Hepatocyte (in vitro differentiated cells): Measurements from ENCODE around the gene ZBTB5.

ENCODE experiments used
- EZH2 ChIP-seq: fragments of 200-600 bp; sonication (generic); IDR thresholded peaks from 2 replicates; pipeline ENCODE4 v1.6.1; 2016; ENCODE audit warnings: antibody characterized with exemption, mild to moderate bottlenecking, borderline replicate concordance
- TF ChIP-seq, protein P1 (sequence below): fragments of 200-600 bp; sonication (generic); IDR thresholded peaks from 2 replicates; pipeline ENCODE4 v1.5.1; 2016; ENCODE audit warnings: antibody characterized with exemption, mild to moderate bottlenecking; ENCODE audit not compliant: poor library complexity

DNA sequence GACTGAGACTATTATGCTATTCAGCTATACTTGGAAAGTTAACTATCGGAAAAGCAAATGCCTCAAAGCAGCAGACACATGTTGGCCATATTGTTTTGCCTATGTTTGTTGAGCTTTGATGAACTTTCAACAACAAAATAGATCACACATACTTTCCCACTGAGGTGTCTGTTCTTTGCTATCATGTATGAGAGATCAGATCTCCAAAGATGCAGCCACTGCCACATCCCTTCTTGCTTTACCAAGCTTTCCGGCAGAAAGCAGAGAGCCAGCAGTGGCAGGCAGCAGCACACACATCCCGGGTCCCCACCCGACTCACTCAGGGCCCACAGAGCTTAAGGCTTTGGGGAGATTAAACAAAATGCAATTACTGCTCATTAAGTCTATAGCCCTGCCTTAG is 18.8 kb downstream of the ZBTB5 start:
- TF ChIP-seq, protein P1, sequence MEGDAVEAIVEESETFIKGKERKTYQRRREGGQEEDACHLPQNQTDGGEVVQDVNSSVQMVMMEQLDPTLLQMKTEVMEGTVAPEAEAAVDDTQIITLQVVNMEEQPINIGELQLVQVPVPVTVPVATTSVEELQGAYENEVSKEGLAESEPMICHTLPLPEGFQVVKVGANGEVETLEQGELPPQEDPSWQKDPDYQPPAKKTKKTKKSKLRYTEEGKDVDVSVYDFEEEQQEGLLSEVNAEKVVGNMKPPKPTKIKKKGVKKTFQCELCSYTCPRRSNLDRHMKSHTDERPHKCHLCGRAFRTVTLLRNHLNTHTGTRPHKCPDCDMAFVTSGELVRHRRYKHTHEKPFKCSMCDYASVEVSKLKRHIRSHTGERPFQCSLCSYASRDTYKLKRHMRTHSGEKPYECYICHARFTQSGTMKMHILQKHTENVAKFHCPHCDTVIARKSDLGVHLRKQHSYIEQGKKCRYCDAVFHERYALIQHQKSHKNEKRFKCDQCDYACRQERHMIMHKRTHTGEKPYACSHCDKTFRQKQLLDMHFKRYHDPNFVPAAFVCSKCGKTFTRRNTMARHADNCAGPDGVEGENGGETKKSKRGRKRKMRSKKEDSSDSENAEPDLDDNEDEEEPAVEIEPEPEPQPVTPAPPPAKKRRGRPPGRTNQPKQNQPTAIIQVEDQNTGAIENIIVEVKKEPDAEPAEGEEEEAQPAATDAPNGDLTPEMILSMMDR: no peak
- no peak for TF ChIP-seq EZH2
